HG03575 (cell line): ENCODE results near the gene CNTNAP2.

Experiments
- ATAC-seq: cut with Tn5 transposase; IDR thresholded peaks from one replicate; pipeline ENCODE4 v1.9.1; 2021; ENCODE audit not compliant: unreplicated experiment, insufficient number of reproducible peaks, low FRiP score; ENCODE audit errors: extremely low read depth

The CNTNAP2 gene

DNA sequence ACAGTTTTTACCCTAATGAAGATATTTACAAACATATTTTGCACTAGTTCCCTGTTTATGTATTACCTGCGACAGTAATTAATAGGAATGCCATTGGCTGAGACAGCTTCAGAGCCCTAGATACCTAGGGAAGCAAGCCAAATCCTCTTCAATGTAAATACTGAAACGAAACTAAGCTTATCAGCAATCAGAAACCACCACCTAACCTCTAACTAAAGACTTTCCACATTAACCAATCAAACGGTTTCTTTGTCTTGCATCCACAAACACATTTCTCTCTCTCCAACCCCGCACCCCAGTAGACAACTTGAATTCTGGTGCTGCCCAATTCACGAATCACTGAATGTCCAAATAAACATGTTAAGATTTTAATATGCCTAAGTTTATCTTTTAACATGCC is 1999.6 kb downstream of the CNTNAP2 start:
- no peak for ATAC-seq

DNA sequence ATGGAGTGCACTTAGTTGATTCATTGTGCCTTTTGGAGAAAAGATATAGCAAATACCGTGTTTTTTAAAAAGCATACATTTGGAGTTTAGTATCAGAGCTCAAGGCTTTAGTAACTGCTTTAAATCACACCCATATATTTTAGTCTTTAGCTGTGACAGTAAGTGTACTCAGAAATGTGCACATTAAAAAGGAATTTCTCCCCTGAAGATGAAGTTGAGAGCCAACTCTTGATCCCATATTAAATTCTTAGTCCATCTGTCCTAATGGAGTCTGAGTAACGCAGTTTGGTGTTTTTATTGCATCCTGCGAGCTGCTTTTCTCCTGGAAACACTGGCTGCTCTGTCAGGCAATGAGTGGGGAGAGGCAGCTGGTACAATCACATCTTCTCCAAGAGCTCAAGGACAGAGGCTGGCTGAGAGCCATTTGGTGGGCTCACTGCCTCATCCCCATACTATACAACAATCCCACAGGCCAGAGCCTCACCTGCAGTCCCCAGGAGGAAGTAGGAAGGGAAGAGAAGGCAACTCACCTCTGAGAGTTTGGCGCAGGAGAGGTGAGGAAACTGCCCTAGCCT is 2000.3 kb downstream of the CNTNAP2 start:
- ATAC-seq: no peak

- no peak for ATAC-seq
Measured at GRCh38 chr7:148118371-148118770, 2001.8 kb downstream of the CNTNAP2 start.

DNA sequence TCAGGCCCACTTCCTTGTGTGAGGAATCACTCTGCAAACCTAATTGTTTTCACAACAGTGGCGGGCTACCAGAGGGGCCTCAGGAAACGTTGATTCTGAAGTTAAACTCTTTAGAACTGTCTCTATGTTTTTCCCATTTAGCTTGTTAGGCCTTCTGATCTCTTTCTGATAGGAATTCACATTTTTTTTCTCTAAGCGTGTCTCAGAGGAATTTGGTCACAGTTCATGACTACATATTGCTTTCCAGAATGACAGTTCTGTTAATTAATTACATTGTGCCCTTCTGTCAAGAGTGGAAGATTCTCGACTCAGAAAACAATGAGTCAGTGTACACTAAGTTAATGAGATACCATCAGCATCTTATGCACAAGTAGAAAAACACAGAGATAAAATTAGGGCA is 2004.8 kb downstream of the CNTNAP2 start:
- no peak for ATAC-seq

- ATAC-seq: no peak
Measured at GRCh38 chr7:148121847-148122246, 2005.2 kb downstream of the CNTNAP2 start.

DNA sequence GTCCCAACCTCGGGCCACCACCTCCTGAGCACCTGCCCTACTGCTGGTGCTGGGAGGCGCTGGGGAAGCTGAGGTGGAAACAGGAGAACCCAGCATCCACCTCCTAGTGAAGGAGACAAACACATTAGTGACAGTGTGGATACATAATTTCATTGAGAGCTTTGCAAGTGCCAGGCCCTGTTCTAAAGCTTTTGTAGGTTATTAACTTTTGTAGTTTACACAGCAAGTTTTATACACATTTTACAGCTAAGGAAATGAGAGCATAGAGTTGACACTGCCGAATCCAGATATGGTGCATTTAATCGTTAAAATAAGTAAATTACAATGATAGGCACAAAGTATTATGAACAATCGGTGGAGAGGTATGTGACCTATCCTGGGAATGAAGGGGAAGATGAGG is 2007.9 kb downstream of the CNTNAP2 start:
- no peak for ATAC-seq

GRCh38 chr7:148127374-148127773 is 2010.8 kb downstream of the CNTNAP2 start:
- no peak for ATAC-seq

DNA sequence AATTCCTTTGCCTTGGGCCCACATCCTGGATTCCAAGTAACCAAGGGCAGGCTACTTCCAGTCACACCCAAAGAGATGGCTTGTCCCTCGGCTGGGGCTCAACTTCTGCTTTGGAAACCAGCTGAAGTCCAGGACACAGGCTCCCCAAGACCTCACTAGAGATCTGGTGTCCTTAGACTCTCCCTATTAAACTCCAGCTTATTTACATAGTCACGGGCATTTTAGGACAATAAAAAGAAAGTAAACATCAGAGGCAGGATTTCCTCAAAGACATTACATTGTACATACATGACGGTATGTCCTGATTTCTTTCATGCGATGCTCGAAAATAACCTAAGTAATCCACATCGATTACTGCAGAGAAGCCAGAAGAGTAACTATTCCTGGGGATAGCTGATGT is 2012.4 kb downstream of the CNTNAP2 start:
- no peak for ATAC-seq

- ATAC-seq: no peak
Measured at GRCh38 chr7:148135116-148135515, 2018.5 kb downstream of the CNTNAP2 start.

DNA sequence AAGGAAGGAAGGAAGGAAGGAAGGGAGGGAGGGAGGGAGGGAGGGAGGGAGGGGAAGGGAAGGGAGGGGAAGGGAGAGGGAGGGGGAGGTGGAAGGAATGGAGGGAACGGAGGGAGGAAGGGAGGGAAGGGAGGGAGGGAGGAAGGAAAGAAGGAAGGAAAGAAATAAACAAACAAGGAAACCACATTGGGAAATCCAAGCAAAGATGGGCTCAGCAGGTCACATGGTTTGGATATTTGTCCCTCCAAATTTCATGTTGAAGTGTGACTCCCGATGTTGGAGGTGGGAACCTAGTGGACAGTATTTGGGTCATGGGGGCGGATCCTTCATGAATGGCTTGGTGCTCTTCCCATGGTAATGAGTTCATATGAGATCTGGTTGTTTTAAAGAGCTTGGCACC is 2019.4 kb downstream of the CNTNAP2 start:
- ATAC-seq: no peak

- no peak for ATAC-seq
Measured at GRCh38 chr7:148142660-148143248, 2026.2 kb downstream of the CNTNAP2 start.

GRCh38 chr7:148144827-148145226 is 2028.2 kb downstream of the CNTNAP2 start:
- no peak for ATAC-seq

GRCh38 chr7:148146346-148146745 is 2029.7 kb downstream of the CNTNAP2 start:
- ATAC-seq: no peak

DNA sequence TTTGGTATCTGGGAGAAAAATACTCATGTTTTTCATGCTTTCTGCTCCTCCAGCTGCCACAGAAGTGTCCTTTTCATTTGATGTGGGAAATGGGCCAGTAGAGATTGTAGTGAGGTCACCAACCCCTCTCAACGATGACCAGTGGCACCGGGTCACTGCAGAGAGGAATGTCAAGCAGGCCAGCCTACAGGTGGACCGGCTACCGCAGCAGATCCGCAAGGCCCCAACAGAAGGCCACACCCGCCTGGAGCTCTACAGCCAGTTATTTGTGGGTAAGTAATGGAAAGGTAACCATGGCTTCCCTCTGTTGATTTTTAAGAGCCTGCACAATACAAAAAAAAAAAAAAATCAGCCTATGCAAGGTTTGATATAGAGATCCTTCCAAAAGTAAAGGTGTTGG is 2030.8 kb downstream of the CNTNAP2 start:
- no peak for ATAC-seq

- ATAC-seq: no peak
Measured at GRCh38 chr7:148148456-148148855, 2031.9 kb downstream of the CNTNAP2 start.

DNA sequence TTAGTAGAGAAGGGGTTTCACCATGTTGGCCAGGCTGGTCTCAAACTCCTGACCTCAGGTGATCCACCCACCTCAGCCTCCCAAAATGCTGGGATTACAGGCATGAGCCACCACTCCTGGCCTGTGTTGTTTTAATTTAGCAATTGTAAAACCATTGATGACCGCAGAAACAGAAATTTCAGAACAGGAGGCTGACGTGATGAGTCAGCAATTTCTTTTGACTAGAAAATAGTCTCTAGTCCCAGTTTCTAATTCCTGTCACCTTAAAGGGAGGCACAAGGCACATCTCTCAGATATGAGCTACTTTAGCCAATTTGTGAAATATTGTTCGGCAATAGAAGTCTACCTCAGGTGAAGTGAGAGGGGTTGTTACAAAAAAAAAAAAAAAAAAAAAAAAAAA is 2033.1 kb downstream of the CNTNAP2 start:
- ATAC-seq: no peak

GRCh38 chr7:148151778-148152177 is 2035.2 kb downstream of the CNTNAP2 start:
- ATAC-seq: no peak

GRCh38 chr7:148153616-148154284 is 2037.1 kb downstream of the CNTNAP2 start:
- no peak for ATAC-seq

- ATAC-seq: no peak
Measured at GRCh38 chr7:148155000-148155399, 2038.4 kb downstream of the CNTNAP2 start.

- no peak for ATAC-seq
Measured at GRCh38 chr7:148155826-148156225, 2039.2 kb downstream of the CNTNAP2 start.

DNA sequence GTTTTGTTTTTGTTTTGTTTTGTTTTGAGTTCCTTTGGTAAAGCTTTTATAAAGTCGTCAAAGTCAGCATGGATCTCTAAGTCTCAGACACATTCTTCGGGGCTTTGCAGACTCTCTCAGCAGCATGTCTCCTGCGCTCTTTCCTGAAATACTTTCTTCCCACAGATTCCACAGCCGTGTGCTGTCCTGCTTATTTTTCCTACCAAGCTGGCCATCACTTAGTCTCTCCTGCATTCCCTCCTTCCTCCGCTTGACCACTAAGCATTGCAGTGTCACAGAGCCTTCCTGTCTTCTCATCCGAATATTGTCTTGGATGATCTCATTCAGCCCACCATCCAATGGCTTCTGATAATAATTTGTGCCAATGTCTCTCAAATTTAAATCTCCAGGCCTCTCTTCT is 2039.6 kb downstream of the CNTNAP2 start:
- ATAC-seq: no peak
